DMS79 (cell line): Measurements from ENCODE around the gene ATL1.
A peak's percentile ranks its signal among the peaks of the same experiment; 100 is the strongest.
"Not testable (repeated sequence)": the region's sequence is repeated elsewhere in the genome, so short reads cannot be mapped to it uniquely, and the experiment has no call there.

Source experiments
- DNase-seq: peaks from one replicate; lab custom pipeline; 2025; lab: John Stamatoyannopoulos, UW

ATL1 gene

GRCh38 chr14:50658203-50658602 is 98.3 kb downstream of the ATL1 start:
- no peak for DNase-seq

- DNase-seq, result no peak
Measured at GRCh38 chr14:50659327-50659974, 99.5 kb downstream of the ATL1 start.

- DNase-seq, result not testable (repeated sequence)
Measured at GRCh38 chr14:50664579-50664978, 104.6 kb downstream of the ATL1 start.

- DNase-seq, result not testable (repeated sequence)
Measured at GRCh38 chr14:50665300-50665699, 105.4 kb downstream of the ATL1 start.

GRCh38 chr14:50666772-50667683 is 107.1 kb downstream of the ATL1 start:
- peak; percentile 23 for DNase-seq

GRCh38 chr14:50667684-50667995 is 107.7 kb downstream of the ATL1 start:
- DNase-seq, result peak; percentile 32

- DNase-seq, result peak; percentile 80
Measured at GRCh38 chr14:50667996-50668825, 108.3 kb downstream of the ATL1 start, which contains the start of gene SAV1. SAV1 (minus strand) TSS chr14:50668306; CDS start chr14:50667967, 339 bp downstream.

GRCh38 chr14:50668826-50669143 is 108.8 kb downstream of the ATL1 start:
- no peak for DNase-seq

- DNase-seq, result no peak
Measured at GRCh38 chr14:50669441-50669986, 109.6 kb downstream of the ATL1 start.

GRCh38 chr14:50670196-50670865 is 110.4 kb downstream of the ATL1 start:
- DNase-seq, result no peak

GRCh38 chr14:50670866-50671256 is 110.9 kb downstream of the ATL1 start:
- DNase-seq, result no peak

GRCh38 chr14:50675597-50675996 is 115.7 kb downstream of the ATL1 start:
- DNase-seq, result no peak

- DNase-seq, result no peak
Measured at GRCh38 chr14:50676814-50677516, 117.0 kb downstream of the ATL1 start.

GRCh38 chr14:50677527-50678063 is 117.7 kb downstream of the ATL1 start:
- DNase-seq, result no peak

GRCh38 chr14:50678163-50678562 is 118.2 kb downstream of the ATL1 start:
- DNase-seq, result peak; percentile 19

GRCh38 chr14:50679674-50680073 is 119.7 kb downstream of the ATL1 start:
- DNase-seq, result no peak
